ENCODE data around the gene LRRC3C.
"Not testable (repeated sequence)": the region's sequence is repeated elsewhere in the genome, so short reads cannot be mapped to it uniquely, and the experiment has no call there.

LRRC3C gene, protein sequence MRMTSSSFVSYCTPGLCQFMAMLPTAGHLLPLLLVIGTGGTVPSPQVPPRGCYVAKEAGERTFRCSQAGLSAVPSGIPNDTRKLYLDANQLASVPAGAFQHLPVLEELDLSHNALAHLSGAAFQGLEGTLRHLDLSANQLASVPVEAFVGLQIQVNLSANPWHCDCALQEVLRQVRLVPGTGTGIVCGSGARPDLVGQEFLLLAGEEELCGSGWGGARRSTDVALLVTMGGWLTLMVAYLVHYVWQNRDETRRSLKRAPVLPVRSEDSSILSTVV

GRCh38 chr17:39927101-39927928 is at the start of gene LRRC3C, which contains the start of gene ORMDL3:
TSS of gene LRRC3C (plus strand) at chr17:39927732. CDS start at chr17:39941524, 13,792 bp downstream.
TSS of gene ORMDL3 (minus strand) at chr17:39927601. CDS start at chr17:39924203, 3,398 bp downstream.
- DNase-seq (ENCODE audit: low read depth) = peak; percentile 98
- Histone ChIP-seq H3K4me1 (ENCODE audit: control insufficient read depth, insufficient read depth, low read length) (peaks cover 65% of the 10 kb centered on the region), H3K36me3 (ENCODE audit: control insufficient read depth, insufficient read depth, low read length, severe bottlenecking) (peaks cover 18% of the 10 kb centered on the region), H3K9ac (ENCODE audit: low read length) (peak within 1 kb of the TSS; percentile 89), H3K27me3 (replicated peaks; ENCODE audit: control insufficient read depth, insufficient read depth, low read length) (no peaks in the 10 kb centered on the region), H3K4me3 (ENCODE audit: low read length) (peak within 1 kb of the TSS; percentile 94), H3K9me3 (ENCODE audit: control insufficient read depth, low read length) (no peaks in the 10 kb centered on the region)

DNA sequence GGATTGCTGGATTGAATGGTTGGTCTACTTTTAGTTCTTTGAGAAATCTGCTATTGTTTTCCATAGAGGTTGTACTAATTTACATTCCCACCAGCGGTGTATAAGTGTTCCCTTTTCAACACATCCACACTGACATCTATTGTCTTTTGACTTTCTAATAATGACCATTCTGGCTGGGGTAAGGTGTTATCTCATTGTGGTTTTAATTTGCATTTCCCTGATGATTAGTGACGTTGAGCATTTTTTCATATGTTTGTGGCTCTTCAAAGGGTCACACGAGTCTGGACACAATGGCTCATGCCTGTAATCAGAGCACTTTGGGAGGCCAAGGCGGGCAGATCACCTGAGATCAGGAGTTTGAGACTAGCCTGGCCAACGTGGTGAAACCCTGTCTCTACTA is 41.4 kb upstream of the LRRC3C start:
- H3K36me3 ChIP-seq (ENCODE audit: control insufficient read depth, insufficient read depth, low read length, severe bottlenecking); H3K4me1 ChIP-seq (ENCODE audit: control insufficient read depth, insufficient read depth, low read length); H3K4me3 ChIP-seq (ENCODE audit: low read length); H3K9me3 ChIP-seq (ENCODE audit: control insufficient read depth, low read length); DNase-seq (ENCODE audit: low read depth); H3K9ac ChIP-seq (ENCODE audit: low read length): not testable (repeated sequence)
- peaks cover 32% of the 10 kb centered on the region for H3K27me3 ChIP-seq (replicated peaks; ENCODE audit: control insufficient read depth, insufficient read depth, low read length)

GRCh38 chr17:39887078-39887477 is 40.5 kb upstream of the LRRC3C start:
- H3K36me3 ChIP-seq (ENCODE audit: control insufficient read depth, insufficient read depth, low read length, severe bottlenecking) = no peaks in the 10 kb centered on the region
- H3K4me3 ChIP-seq (ENCODE audit: low read length) = no peak overlapping the region
- H3K4me1 ChIP-seq (ENCODE audit: control insufficient read depth, insufficient read depth, low read length) = no peaks in the 10 kb centered on the region
- H3K9ac ChIP-seq (ENCODE audit: low read length) = no peak overlapping the region
- H3K27me3 ChIP-seq (replicated peaks; ENCODE audit: control insufficient read depth, insufficient read depth, low read length) = peaks cover 33% of the 10 kb centered on the region
- DNase-seq (ENCODE audit: low read depth) = no peak
- peaks cover 5% of the 10 kb centered on the region for H3K9me3 ChIP-seq (ENCODE audit: control insufficient read depth, low read length)

- H3K9me3 ChIP-seq (ENCODE audit: control insufficient read depth, low read length) = peaks cover 5% of the 10 kb centered on the region
- H3K27me3 ChIP-seq (replicated peaks; ENCODE audit: control insufficient read depth, insufficient read depth, low read length) = peaks cover 40% of the 10 kb centered on the region
- H3K4me3 ChIP-seq (ENCODE audit: low read length) = no peak overlapping the region
- H3K36me3 ChIP-seq (ENCODE audit: control insufficient read depth, insufficient read depth, low read length, severe bottlenecking) = no peaks in the 10 kb centered on the region
- H3K9ac ChIP-seq (ENCODE audit: low read length) = no peak overlapping the region
- no peaks in the 10 kb centered on the region for H3K4me1 ChIP-seq (ENCODE audit: control insufficient read depth, insufficient read depth, low read length)
- DNase-seq (ENCODE audit: low read depth) = no peak
Measured at GRCh38 chr17:39889200-39889599, 38.3 kb upstream of the LRRC3C start.

DNA sequence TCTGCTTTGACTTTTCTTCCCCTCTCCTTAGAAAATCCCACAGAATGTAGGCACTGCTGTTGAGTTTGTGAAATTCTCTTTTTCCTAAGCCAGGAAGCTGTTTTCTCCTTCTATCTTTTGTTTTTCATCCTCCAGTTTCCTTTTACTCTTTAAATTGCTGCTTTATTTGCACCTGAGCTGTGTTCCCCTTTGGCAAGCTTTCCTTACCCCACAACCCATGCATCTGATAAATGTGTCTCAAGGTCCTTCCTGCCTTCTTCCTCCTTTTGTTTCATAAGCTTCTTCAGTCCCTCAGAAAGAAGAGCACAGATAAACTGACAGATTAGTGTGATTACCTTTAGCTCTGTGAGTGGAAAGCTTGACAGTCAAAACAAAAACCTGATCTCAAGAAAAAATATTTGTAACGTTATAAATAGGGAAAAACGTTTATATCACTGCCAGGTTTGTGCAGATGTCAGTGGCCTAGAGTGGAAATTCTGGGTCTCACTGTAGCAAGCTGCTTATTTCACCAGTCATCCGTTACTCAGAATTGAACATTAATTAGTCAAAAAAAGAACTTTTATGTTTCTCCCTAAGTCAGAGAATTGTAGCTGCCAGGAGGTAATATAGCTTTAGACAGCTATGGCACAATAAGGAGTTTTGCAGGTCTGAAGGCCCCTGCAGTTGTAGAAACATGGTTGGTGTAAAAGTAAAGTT is 32.7 kb upstream of the LRRC3C start:
- Histone ChIP-seq H3K36me3 (ENCODE audit: control insufficient read depth, insufficient read depth, low read length, severe bottlenecking) (no peaks in the 10 kb centered on the region), H3K27me3 (replicated peaks; ENCODE audit: control insufficient read depth, insufficient read depth, low read length) (peaks cover 14% of the 10 kb centered on the region), H3K9ac (ENCODE audit: low read length) (no peak overlapping the region), H3K4me1 (ENCODE audit: control insufficient read depth, insufficient read depth, low read length) (no peaks in the 10 kb centered on the region), H3K9me3 (ENCODE audit: control insufficient read depth, low read length) (peaks cover 5% of the 10 kb centered on the region), H3K4me3 (ENCODE audit: low read length) (no peak overlapping the region)
- no peak for DNase-seq (ENCODE audit: low read depth)

DNA sequence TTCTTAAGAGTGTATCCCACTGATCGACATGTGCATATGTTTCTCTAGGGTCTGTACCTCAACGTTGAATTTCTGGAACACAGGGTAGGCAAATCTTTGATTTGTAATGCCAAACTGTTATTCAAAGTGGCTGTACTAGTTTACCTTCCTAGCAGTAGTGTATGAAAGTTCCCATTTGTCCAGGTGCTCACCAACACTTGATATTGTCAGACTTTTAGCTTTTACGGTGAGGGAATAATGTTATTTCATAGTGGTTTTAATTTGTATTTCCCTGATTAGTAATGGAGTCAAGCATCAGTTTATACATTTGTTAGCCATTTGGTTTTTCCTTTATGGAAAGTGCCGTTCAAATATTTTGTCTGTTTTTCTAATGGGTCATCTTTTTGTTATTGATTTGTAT is 29.4 kb upstream of the LRRC3C start:
- Histone ChIP-seq H3K27me3 (replicated peaks; ENCODE audit: control insufficient read depth, insufficient read depth, low read length) (peaks cover under 1% of the 10 kb centered on the region), H3K9me3 (ENCODE audit: control insufficient read depth, low read length) (no peaks in the 10 kb centered on the region), H3K9ac (ENCODE audit: low read length) (no peak overlapping the region), H3K4me3 (ENCODE audit: low read length) (no peak overlapping the region), H3K36me3 (ENCODE audit: control insufficient read depth, insufficient read depth, low read length, severe bottlenecking) (no peaks in the 10 kb centered on the region), H3K4me1 (ENCODE audit: control insufficient read depth, insufficient read depth, low read length) (peaks cover 1% of the 10 kb centered on the region)
- no peak for DNase-seq (ENCODE audit: low read depth)

DNA sequence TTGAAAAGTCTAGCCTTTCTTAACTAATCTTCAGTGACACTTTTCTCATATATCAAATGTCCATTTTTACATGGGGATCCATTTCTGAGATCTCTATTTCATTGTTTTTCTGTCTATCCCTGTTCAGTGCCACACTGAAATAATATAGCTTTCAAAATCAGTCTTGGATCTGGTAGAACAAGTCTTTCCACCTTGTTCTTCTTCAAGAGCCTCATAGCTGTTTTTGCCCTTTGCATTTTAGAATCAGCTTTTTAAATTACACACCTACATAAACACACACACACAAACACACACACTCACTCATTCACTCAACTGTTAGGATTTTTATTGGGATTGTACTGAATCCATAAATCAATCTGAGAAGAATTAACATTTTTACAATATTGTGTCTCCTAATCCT is 28.3 kb upstream of the LRRC3C start:
- DNase-seq (ENCODE audit: low read depth) = no peak
- H3K9me3 ChIP-seq (ENCODE audit: control insufficient read depth, low read length) = no peaks in the 10 kb centered on the region

DNA sequence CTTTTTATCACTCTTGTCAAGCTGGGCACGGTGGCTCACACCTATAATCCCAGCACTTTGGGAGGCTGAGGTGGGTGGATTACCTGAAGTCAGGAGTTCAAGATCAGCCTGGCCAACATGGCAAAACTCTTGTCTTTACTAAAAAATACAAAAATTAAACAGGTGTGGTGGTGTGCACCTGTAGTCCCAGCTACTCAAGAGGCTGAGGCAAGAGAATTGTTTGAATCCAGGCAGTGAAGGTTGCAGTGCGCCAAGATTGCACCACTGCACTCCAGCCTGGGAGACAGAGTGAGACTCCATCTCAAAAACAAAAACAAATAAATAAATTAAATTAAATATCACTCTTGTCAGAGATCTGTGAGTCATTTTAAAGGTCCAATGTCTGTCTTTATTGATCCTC is 25.5 kb upstream of the LRRC3C start:
- H3K36me3 ChIP-seq (ENCODE audit: control insufficient read depth, insufficient read depth, low read length, severe bottlenecking); H3K27me3 ChIP-seq (replicated peaks; ENCODE audit: control insufficient read depth, insufficient read depth, low read length); H3K4me1 ChIP-seq (ENCODE audit: control insufficient read depth, insufficient read depth, low read length); H3K9me3 ChIP-seq (ENCODE audit: control insufficient read depth, low read length); H3K9ac ChIP-seq (ENCODE audit: low read length); DNase-seq (ENCODE audit: low read depth); H3K4me3 ChIP-seq (ENCODE audit: low read length): not testable (repeated sequence)

More for the DNA sequence above, 28.3 kb upstream of the LRRC3C start:
- Histone ChIP-seq H3K4me1 (ENCODE audit: control insufficient read depth, insufficient read depth, low read length) (peaks cover 9% of the 10 kb centered on the region), H3K4me3 (ENCODE audit: low read length) (no peak overlapping the region), H3K27me3 (replicated peaks; ENCODE audit: control insufficient read depth, insufficient read depth, low read length) (no peaks in the 10 kb centered on the region), H3K9ac (ENCODE audit: low read length) (no peak overlapping the region), H3K36me3 (ENCODE audit: control insufficient read depth, insufficient read depth, low read length, severe bottlenecking) (no peaks in the 10 kb centered on the region)

- Histone ChIP-seq H3K36me3 (ENCODE audit: control insufficient read depth, insufficient read depth, low read length, severe bottlenecking) (peaks cover 8% of the 10 kb centered on the region), H3K9me3 (ENCODE audit: control insufficient read depth, low read length) (no peaks in the 10 kb centered on the region), H3K4me1 (ENCODE audit: control insufficient read depth, insufficient read depth, low read length) (peaks cover 9% of the 10 kb centered on the region), H3K4me3 (ENCODE audit: low read length) (no peak overlapping the region), H3K9ac (ENCODE audit: low read length) (no peak overlapping the region), H3K27me3 (replicated peaks; ENCODE audit: control insufficient read depth, insufficient read depth, low read length) (no peaks in the 10 kb centered on the region)
- DNase-seq (ENCODE audit: low read depth) = no peak
Measured at GRCh38 chr17:39903158-39903884, 24.2 kb upstream of the LRRC3C start.

DNA sequence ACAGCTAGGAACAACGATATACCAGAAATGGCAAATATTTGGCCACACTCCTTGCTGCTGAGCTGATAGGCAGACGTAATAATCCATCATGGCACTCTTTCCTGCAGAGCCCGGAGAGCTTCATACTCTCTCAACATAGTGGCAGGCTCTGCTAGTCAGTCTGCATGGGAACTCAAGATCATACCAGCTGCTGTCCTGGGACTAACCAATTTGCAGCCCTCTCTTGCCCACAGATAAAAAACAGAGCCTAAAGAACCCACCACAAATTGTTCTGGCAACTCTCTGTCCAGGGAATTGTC is 22.6 kb upstream of the LRRC3C start:
- H3K36me3 ChIP-seq (ENCODE audit: control insufficient read depth, insufficient read depth, low read length, severe bottlenecking) = peaks cover 18% of the 10 kb centered on the region
- DNase-seq (ENCODE audit: low read depth) = no peak
- H3K9me3 ChIP-seq (ENCODE audit: control insufficient read depth, low read length) = no peaks in the 10 kb centered on the region
- H3K4me1 ChIP-seq (ENCODE audit: control insufficient read depth, insufficient read depth, low read length) = peaks cover 9% of the 10 kb centered on the region
- no peak overlapping the region for H3K4me3 ChIP-seq (ENCODE audit: low read length)
- H3K27me3 ChIP-seq (replicated peaks; ENCODE audit: control insufficient read depth, insufficient read depth, low read length) = no peaks in the 10 kb centered on the region
- H3K9ac ChIP-seq (ENCODE audit: low read length) = no peak overlapping the region
